ENCODE measurements around the gene WRNIP1.

- no peak for TF ChIP-seq CTCF (IDR thresholded peaks at IDR 0.05; ENCODE audit: insufficient read depth, low read depth, low read length)
- no peak for TF ChIP-seq EZH2 (IDR thresholded peaks at IDR 0.05; ENCODE audit: insufficient read depth, low read length)
These were observed 31.7 kb downstream of the WRNIP1 start for GRCh38 chr6:2796861-2797260.

Data from astrocyte (in vitro differentiated cells and primary cell).